Muscle of leg (tissue), 16 donors: ENCODE data around the gene SCLT1. TPM values are rescaled to one million over a fixed set of nuclear protein-coding genes. Genes with fewer than 3 reads are reported as not detected.
A peak's percentile ranks its signal among the peaks of the same experiment; 100 is the strongest.
"Not testable (repeated sequence)": the region's sequence is repeated elsewhere in the genome, so short reads cannot be mapped to it uniquely, and the experiment has no call there.

Experiments
- DNase-seq: peaks from one replicate; pipeline ENCODE4 v3.0.0; 2013
- H3K27ac ChIP-seq: one replicate; pipeline ENCODE4 v1.5.1; 2013; ENCODE audit warnings: mild to moderate bottlenecking, low read length, control low read depth
- H3K27me3 ChIP-seq: one replicate; pipeline ENCODE4 v1.6.1; 2013; ENCODE audit warnings: low read length; ENCODE audit not compliant: control insufficient read depth, insufficient read depth
- H3K36me3 ChIP-seq: one replicate; pipeline ENCODE4 v1.6.1; 2013; ENCODE audit warnings: low read length; ENCODE audit not compliant: control insufficient read depth, insufficient read depth
- H3K4me1 ChIP-seq: one replicate; pipeline ENCODE4 v1.6.1; 2013; ENCODE audit warnings: low read length; ENCODE audit not compliant: control insufficient read depth, insufficient read depth
- H3K4me3 ChIP-seq: one replicate; pipeline ENCODE4 v1.5.1; 2013; ENCODE audit warnings: low read length, control low read depth
- H3K9me3 ChIP-seq: replicated peaks from 2 replicates; pipeline ENCODE4 v1.6.1; 2013; ENCODE audit warnings: low read depth, low read length; ENCODE audit not compliant: control insufficient read depth
- WGBS: methylation state at CpG from one replicate; pipeline ENCODE4 v1.1.5; 2013; ENCODE audit warnings: missing lambda C conversion rate; ENCODE audit not compliant: insufficient coverage; 5-methylcytosine and 5-hydroxymethylcytosine counted together
- long read RNA-seq, 11 donors: transcript quantifications; one replicate each; lab custom pipeline, GENCODE V29; 2026
- polyA plus RNA-seq, 8 donors: library from polyadenylated mRNA; unstranded; fragments of 120-200 nt; gene quantifications; one replicate each; pipeline versions ENCODE4 v1.2.1 to v1.2.3, GENCODE V29; 2013; ENCODE audit warnings: inconsistent platforms in 1 of 8, low replicate concordance in 1 of 8; ENCODE audit not compliant: insufficient read length in 8 of 8, insufficient read depth in 1 of 8
- total RNA-seq: library from RNA; stranded (reverse); fragments of 120-200 nt; gene quantifications from one replicate; pipeline ENCODE4 v1.2.4, GENCODE V29; 2013

SCLT1 gene
- total RNA-seq (16.3 TPM), polyA plus RNA-seq (10 to 100 TPM in 4 of 8 donors, 1 to 10 TPM in 4; 8.6 to 12.4 (median 10.2) TPM)
- long read RNA-seq, donor 1, partial matches to known transcripts: 0 of 1 reads
- long read RNA-seq, donor 1, other reads (novel, unspliced or antisense): 0 of 1 reads
- long read RNA-seq, donor 2: 0 reads
- long read RNA-seq, donor 3, partial matches to known transcripts: 0 of 1 reads
- long read RNA-seq, donor 3, other reads (novel, unspliced or antisense): 0 of 1 reads
- long read RNA-seq, donor 4, partial matches to known transcripts: 0 of 2 reads
- long read RNA-seq, donor 4, other reads (novel, unspliced or antisense): 0 of 2 reads
- long read RNA-seq, donor 5, partial matches to known transcripts: 0 of 2 reads
- long read RNA-seq, donor 5, other reads (novel, unspliced or antisense): 0 of 2 reads
- long read RNA-seq, donor 6, partial matches to known transcripts: 0 of 2 reads
- long read RNA-seq, donor 6, other reads (novel, unspliced or antisense): 0 of 2 reads
- long read RNA-seq, donor 7: 0 reads
- long read RNA-seq, donor 8, partial matches to known transcripts: 50 of 50 reads
- long read RNA-seq, donor 8, other reads (novel, unspliced or antisense): 0 of 50 reads
- long read RNA-seq, donor 9, partial matches to known transcripts: 7 of 7 reads
- long read RNA-seq, donor 9, other reads (novel, unspliced or antisense): 0 of 7 reads
- long read RNA-seq, donor 10, partial matches to known transcripts: 0 of 3 reads
- long read RNA-seq, donor 10, other reads (novel, unspliced or antisense): 0 of 3 reads
- long read RNA-seq, donor 11, partial matches to known transcripts: 0 of 1 reads
- long read RNA-seq, donor 11, other reads (novel, unspliced or antisense): 0 of 1 reads

DNA sequence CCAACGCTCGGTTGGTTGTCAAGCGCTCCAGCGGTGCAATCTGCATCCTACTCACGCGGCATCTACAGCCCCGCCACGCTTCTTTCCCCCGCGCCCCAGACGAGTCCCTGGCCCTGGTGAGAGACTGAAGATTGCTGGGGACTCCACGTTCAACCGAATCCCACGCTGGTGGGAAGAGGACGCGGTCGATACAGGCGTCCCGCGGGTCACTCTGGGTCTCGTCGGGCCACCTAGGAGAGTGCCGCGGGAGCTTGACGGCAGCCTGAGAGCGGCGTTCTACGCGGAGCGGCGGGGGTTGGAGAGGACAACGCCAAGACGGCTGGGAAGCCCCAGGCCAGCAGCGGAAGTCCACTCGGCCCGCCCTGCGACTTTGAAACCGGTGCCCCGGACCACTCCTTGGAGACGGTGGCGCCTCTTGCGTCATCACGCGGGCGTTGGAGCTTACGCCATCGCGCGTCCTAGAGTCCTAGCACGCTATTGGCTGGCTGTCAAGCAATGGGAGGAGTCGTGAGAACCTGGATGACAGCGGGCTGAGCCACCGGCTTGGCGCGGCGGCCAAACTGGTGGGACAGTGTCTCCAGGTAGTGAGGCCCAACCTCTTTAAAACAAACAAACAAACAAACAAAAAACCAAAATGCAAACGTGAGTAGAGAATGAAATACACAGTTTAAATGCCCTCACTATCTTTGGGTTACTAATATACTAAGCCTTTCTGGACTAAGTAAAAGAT lies at the start of gene SCLT1:
Gene SCLT1 (minus strand): TSS at position 349 of the 730 bp plus-strand sequence. CDS start 436 bp downstream, outside the sequence.
- H3K36me3 ChIP-seq: no peaks in the 10 kb centered on the region
- peak within 1 kb of the TSS; percentile 99 for H3K27ac ChIP-seq
- H3K9me3 ChIP-seq: no peaks in the 10 kb centered on the region
- peaks cover 7% of the 10 kb centered on the region for H3K4me1 ChIP-seq
- H3K4me3 ChIP-seq: peak within 1 kb of the TSS; percentile 63
- DNase-seq: peak; percentile 100
- no peaks in the 10 kb centered on the region for H3K27me3 ChIP-seq
- WGBS: 0% methylated on average over 50 of the region's 57 CpGs

DNA sequence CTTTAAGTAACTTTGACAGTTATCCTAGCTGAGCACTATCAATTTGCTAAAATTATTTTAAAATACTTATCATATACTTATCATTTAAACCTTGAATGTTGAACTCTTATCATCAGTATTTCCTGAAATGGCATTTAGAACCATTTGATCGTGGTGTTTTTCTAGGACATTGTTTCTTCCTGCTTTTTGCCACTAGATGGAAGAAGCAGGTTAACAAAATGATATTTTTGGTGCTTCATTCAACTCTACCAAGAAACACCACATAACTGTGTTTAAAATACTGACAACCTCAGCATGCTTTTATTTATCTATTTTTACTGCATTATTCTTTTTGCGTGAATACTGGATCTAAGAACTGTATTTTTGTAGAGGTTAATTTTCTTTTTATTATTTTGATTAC lies 47.2 kb upstream of the SCLT1 start:
- Histone ChIP-seq H3K9me3 (no peaks in the 10 kb centered on the region), H3K36me3 (no peaks in the 10 kb centered on the region), H3K4me1 (no peaks in the 10 kb centered on the region), H3K27me3 (no peaks in the 10 kb centered on the region), H3K4me3 (no peak overlapping the region), H3K27ac (no peak overlapping the region)
- DNase-seq: no peak
- no CpG with 5 or more reads among the region's 2 CpGs for WGBS

DNA sequence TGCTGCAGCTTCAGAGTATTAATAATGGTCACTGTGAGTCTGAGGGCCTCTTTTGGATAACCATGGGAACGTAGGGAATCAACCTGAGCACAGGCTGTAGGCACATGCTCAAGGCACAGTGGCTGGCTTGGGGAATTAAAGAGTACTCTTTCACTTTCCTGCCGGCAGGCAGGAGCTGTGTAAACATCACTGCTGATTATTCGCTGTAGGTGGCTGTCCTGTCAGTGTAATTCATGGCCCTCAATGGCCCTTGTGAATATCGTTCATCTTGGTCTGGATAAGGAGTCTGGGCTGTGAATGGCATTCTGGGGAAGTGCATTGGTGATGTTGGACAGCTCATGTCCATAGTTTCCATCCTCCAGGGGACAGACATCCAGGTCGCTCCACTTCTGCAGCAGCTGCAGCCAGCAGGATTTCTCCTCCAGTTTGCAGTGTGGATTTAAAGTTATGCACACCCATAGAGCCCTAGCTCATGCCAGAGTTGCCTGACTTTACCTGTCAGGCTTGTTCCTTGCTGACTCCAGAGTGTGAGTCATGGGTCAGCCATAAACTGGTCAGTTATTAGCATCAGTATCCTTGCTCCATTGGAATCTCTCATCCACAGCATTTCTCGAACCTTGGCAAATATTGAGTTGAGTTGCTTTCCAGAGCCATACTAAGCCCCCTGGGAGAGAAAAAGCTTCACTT lies 45.6 kb upstream of the SCLT1 start:
- no peak overlapping the region for H3K27ac ChIP-seq
- H3K27me3 ChIP-seq: no peaks in the 10 kb centered on the region

DNA sequence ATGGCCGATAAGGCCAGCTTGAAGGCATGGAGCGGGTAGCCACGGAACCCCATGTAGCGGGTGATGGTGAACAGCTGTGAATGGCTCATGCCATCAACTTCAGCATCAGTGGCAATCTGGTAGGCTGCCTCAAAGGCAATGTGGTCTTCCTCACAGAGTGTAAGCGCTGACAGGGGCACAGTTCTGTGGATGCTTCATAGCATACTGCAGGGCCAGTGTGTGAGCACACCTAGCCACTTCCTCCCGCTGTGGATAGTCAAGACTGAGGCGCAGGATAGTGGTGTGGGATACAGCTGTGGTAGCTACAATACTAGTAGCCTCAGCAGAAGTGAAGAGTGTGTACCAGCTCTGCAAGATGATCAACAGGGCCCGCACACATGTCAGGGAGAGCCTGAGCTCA lies 43.1 kb upstream of the SCLT1 start:
- 99% methylated on average over 8 of the region's 8 CpGs for WGBS

More for the DNA sequence above, 45.6 kb upstream of the SCLT1 start:
- no peaks in the 10 kb centered on the region for H3K4me1 ChIP-seq
- no peaks in the 10 kb centered on the region for H3K36me3 ChIP-seq
- no peak for DNase-seq
- WGBS: 44% methylated on average over 3 of the region's 6 CpGs
- H3K9me3 ChIP-seq: no peaks in the 10 kb centered on the region
- H3K4me3 ChIP-seq: no peak overlapping the region

DNA sequence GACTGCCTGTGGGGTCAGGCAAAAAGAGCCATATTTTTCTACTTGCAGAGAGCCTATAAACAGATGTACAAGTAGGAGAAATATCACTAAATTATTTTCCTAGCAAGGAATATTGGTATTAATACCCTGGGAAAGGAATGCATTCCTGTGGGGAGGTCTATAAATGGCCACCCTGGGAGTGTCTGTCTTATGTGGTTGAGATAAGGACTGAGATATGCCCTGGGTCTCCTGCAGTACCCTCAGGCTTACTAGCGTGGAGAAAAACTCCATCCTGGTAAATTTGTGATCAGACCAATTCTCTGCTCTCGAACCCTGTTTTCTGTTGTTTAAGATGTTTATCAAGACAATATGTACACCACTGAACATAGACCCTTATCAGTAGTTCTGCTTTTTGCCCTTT lies 38.0 kb upstream of the SCLT1 start:
- no peaks in the 10 kb centered on the region for H3K36me3 ChIP-seq
- no peak overlapping the region for H3K27ac ChIP-seq
- H3K4me1 ChIP-seq: no peaks in the 10 kb centered on the region
- H3K9me3 ChIP-seq: peaks cover 2% of the 10 kb centered on the region
- no CpG with 5 or more reads among the region's 2 CpGs for WGBS
- DNase-seq: no peak
- no peak overlapping the region for H3K4me3 ChIP-seq
- no peaks in the 10 kb centered on the region for H3K27me3 ChIP-seq

More for the DNA sequence above, 43.1 kb upstream of the SCLT1 start:
- no peaks in the 10 kb centered on the region for H3K4me1 ChIP-seq
- no peak overlapping the region for H3K4me3 ChIP-seq
- peaks cover 2% of the 10 kb centered on the region for H3K9me3 ChIP-seq
- H3K27me3 ChIP-seq: no peaks in the 10 kb centered on the region
- H3K27ac ChIP-seq: no peak overlapping the region
- no peak for DNase-seq
- H3K36me3 ChIP-seq: no peaks in the 10 kb centered on the region

DNA sequence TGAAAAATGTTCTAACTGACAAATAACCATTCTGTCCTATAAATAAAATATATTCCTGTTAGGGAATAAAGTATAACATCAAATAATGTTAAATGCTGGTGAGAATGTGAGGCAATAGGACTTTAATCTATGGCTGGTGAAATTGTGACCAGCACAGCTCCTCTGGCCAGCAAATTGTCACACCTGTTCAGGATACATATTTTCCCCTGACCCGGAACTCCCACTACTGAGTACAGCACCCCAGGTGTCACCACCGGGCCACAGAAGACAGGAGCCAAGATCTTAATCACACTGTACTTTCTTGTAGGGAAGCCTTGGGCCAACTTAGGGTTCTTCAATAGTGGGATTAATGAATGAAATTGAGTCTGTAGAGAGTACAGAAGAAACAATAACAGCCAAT lies 35.8 kb upstream of the SCLT1 start:
- no peak overlapping the region for H3K27ac ChIP-seq
- no peak for DNase-seq
- no peaks in the 10 kb centered on the region for H3K36me3 ChIP-seq
- no peaks in the 10 kb centered on the region for H3K4me1 ChIP-seq
- H3K4me3 ChIP-seq: no peak overlapping the region
- peaks cover 2% of the 10 kb centered on the region for H3K9me3 ChIP-seq
- H3K27me3 ChIP-seq: no peaks in the 10 kb centered on the region
- WGBS: no CpG with 5 or more reads among the region's 2 CpGs

DNA sequence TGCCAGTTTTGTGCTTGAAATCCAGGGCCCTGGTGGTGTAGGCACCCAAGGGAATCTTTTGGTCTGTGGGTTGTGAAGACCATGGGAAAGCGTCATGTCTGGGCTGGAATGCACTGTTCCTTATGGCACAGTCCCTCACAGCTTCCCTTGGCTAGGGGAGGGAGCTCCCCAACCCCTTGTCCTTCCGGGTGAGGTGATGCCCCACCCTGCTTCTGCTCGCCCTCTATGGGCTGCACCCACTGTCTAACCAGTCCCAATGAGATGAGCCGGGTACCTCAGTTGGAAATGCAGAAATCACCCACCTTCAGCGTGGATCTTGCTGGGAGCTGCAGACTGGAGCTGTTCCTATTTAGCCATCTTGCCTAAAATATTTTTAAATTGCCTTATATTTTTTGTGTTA lies 33.3 kb upstream of the SCLT1 start:
- H3K27me3 ChIP-seq, H3K4me1 ChIP-seq, DNase-seq, H3K27ac ChIP-seq, H3K4me3 ChIP-seq, H3K9me3 ChIP-seq, H3K36me3 ChIP-seq: not testable (repeated sequence)
- WGBS: 88% methylated on average over 3 of the region's 5 CpGs

DNA sequence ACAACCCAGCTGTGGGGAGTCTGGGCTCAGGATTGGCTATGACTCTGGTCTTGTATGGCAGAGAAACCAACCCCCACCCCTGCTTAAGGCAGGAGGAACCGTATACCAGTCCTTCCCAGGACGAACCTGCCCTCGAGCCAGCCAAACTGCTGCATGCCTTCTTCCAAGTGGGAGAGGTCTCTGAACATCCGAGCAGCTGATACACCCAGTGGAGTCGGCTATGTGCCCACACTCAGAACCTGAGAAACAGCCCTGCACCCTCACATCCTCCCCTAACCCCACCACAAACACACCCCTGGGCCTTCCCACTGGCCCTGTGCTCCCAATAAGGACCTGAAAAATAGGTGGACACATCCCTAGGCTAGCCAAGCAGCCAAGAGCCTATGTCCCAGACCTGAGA lies 24.4 kb upstream of the SCLT1 start:
- H3K4me1 ChIP-seq: no peaks in the 10 kb centered on the region
- no peak for DNase-seq
- H3K4me3 ChIP-seq: no peak overlapping the region
- H3K9me3 ChIP-seq: no peaks in the 10 kb centered on the region
- no peak overlapping the region for H3K27ac ChIP-seq
- H3K27me3 ChIP-seq: no peaks in the 10 kb centered on the region
- H3K36me3 ChIP-seq: no peaks in the 10 kb centered on the region
- 88% methylated on average over 4 of the region's 5 CpGs for WGBS

DNA sequence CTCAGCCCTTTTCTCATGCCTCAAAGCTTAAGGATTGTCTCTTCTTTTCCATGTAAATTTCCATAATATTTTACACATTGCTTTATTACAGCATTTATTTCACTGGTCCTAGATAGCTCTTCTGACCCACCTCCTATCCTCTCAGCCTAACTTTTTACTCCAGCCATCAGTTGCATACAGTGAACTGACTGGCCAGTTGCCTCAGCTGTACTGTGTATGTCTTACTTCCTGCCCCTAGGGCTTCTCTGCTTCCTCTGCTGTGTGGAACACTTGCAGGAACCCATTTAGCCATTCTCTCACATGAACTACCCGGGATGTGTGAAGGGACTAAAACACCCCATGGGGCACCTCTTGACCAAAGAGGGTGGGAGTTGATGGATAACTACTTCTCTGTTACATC lies 20.6 kb upstream of the SCLT1 start:
- Histone ChIP-seq H3K4me3 (no peak overlapping the region), H3K36me3 (peaks cover 4% of the 10 kb centered on the region), H3K9me3 (no peaks in the 10 kb centered on the region), H3K4me1 (peaks cover 2% of the 10 kb centered on the region), H3K27ac (no peak overlapping the region), H3K27me3 (no peaks in the 10 kb centered on the region)
- DNase-seq: no peak
- whole genome bisulfite sequencing: no CpG with 5 or more reads among the region's 1 CpG
